Sigmoid colon (tissue), 4 donors: Measurements from ENCODE around the gene PMS1.

Source experiments
- POLR2A ChIP-seq, 2 donors: fragments of 450-650 bp; IDR thresholded peaks; one replicate each; pipeline ENCODE4 v1.6.1; 2016; ENCODE audit warnings: antibody characterized with exemption in 2 of 2, mild to moderate bottlenecking in 2 of 2, moderate library complexity in 2 of 2
- POLR2AphosphoS5 ChIP-seq, 4 donors: sonication (generic); formaldehyde crosslinking; IDR thresholded peaks; one replicate each; pipeline ENCODE4 v1.6.1; 2017; ENCODE audit warnings: antibody characterized with exemption in 4 of 4
- TF ChIP-seq, protein P1 (sequence below), 4 experiments: fragments of 450-650 bp in 3 of 4; fragments of 200-600 bp in 1 of 4; IDR thresholded peaks; one replicate each; pipeline ENCODE4 v1.5.1; 2016 to 2019; ENCODE audit warnings: antibody characterized with exemption in 4 of 4, mild to moderate bottlenecking in 3 of 4, moderate library complexity in 2 of 4

DNA sequence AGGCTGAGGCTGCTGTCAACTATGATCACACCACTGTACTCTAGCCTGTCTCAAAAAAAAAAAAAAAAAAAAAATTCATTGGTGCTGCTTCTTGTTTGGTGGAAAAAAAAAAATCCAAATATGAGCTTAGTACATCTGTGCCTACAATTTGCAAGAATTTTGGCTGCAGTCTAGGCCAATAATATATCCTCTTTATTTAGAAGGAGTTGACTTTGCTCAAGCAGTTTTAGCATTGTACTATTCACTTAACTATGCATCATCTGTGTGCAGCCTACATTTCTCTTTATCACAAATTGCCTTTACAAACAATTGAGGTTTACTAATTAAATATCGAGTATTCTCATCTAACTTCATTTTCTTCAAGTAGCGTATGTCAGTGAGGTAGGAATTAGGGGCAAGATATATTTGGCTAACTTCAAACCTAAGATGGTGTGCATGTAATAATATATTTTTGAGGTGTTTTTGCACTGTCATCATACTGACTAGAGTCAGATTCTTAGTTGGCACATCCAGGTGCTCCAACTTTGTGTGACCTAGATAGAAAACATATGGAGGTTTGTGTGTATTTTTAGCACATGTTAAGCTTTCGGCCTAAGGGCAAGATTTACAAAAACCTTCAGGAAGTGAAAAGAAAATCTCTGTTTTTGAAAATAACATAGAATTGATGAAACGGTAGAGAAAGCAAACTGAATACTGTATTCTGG lies 51.8 kb downstream of the PMS1 start:
- no peak for TF ChIP-seq POLR2A (IDR thresholded peaks at IDR 0.05)
- TF ChIP-seq, protein P1, sequence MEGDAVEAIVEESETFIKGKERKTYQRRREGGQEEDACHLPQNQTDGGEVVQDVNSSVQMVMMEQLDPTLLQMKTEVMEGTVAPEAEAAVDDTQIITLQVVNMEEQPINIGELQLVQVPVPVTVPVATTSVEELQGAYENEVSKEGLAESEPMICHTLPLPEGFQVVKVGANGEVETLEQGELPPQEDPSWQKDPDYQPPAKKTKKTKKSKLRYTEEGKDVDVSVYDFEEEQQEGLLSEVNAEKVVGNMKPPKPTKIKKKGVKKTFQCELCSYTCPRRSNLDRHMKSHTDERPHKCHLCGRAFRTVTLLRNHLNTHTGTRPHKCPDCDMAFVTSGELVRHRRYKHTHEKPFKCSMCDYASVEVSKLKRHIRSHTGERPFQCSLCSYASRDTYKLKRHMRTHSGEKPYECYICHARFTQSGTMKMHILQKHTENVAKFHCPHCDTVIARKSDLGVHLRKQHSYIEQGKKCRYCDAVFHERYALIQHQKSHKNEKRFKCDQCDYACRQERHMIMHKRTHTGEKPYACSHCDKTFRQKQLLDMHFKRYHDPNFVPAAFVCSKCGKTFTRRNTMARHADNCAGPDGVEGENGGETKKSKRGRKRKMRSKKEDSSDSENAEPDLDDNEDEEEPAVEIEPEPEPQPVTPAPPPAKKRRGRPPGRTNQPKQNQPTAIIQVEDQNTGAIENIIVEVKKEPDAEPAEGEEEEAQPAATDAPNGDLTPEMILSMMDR (IDR thresholded peaks at IDR 0.05): no peak
- TF ChIP-seq POLR2AphosphoS5 (IDR thresholded peaks at IDR 0.05): no peak
